ENCODE data around the gene SRP72.

DNA sequence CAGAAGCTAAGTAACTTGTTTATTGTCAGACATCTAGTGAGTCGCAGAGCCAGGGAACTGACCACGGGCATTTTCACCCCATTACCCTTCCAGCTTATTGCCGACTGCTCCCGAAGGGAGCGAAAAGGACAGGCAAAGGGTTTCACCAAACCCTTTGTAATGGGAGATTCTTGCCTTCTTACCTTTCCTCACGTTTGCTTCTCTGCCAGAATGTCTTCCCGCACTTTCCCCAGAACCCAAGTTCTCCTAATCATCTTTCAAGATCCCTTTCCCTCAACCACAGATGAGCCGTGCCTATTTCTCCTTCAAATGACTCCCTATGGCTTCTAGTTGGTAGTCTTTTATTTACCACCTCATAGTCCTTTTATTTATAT is 520 bp upstream of the SRP72 start:
- TF ChIP-seq, protein P1, sequence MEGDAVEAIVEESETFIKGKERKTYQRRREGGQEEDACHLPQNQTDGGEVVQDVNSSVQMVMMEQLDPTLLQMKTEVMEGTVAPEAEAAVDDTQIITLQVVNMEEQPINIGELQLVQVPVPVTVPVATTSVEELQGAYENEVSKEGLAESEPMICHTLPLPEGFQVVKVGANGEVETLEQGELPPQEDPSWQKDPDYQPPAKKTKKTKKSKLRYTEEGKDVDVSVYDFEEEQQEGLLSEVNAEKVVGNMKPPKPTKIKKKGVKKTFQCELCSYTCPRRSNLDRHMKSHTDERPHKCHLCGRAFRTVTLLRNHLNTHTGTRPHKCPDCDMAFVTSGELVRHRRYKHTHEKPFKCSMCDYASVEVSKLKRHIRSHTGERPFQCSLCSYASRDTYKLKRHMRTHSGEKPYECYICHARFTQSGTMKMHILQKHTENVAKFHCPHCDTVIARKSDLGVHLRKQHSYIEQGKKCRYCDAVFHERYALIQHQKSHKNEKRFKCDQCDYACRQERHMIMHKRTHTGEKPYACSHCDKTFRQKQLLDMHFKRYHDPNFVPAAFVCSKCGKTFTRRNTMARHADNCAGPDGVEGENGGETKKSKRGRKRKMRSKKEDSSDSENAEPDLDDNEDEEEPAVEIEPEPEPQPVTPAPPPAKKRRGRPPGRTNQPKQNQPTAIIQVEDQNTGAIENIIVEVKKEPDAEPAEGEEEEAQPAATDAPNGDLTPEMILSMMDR (IDR thresholded peaks at IDR 0.05; ENCODE audit: extremely low read depth in 1 of 2, insufficient read depth in 1 of 2, low read depth in 1 of 2, low read length in 2 of 2) = no peak
- TF ChIP-seq POLR2A (IDR thresholded peaks at IDR 0.05; ENCODE audit: low read depth, low read length) (no peak), JUN (IDR thresholded peaks at IDR 0.05; ENCODE audit: borderline replicate concordance, insufficient read depth, insufficient read length, low read depth) (no peak), GATA2 (IDR thresholded peaks at IDR 0.05; ENCODE audit: insufficient read depth, insufficient read length, low read depth, low read length) (no peak), POLR2AphosphoS5 (IDR thresholded peaks at IDR 0.05; ENCODE audit: insufficient read depth, low read depth, low read length) (no peak), EZH2 (IDR thresholded peaks at IDR 0.05; ENCODE audit: borderline replicate concordance, low read depth, low read length, severe bottlenecking) (no peak), MYC (IDR thresholded peaks at IDR 0.05; ENCODE audit: low read depth, low read length) (no peak), FOS (IDR thresholded peaks at IDR 0.05; ENCODE audit: borderline replicate concordance, insufficient read depth, low read length) (no peak)
- TF ChIP-seq, protein P2, sequence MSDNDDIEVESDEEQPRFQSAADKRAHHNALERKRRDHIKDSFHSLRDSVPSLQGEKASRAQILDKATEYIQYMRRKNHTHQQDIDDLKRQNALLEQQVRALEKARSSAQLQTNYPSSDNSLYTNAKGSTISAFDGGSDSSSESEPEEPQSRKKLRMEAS (IDR thresholded peaks at IDR 0.05; ENCODE audit: insufficient read depth, insufficient read length) = no peak

Measured in endothelial cell of umbilical vein (primary cell).